Inflammatory macrophage treated with lipopolysaccharide for 1 hour (primary cell): ENCODE data around the gene PIGS.

ENCODE experiments used
- DNase-seq, 2 donors: peaks; one replicate each; pipeline ENCODE4 v3.0.0-alpha.2; 2020 to 2022

Gene PIGS

GRCh38 chr17:28549236-28550132 is 21.8 kb downstream of the PIGS start:
- peak; percentile 67 to 88 for DNase-seq

GRCh38 chr17:28548417-28549130 is 22.8 kb downstream of the PIGS start:
- no peak for DNase-seq

GRCh38 chr17:28547623-28548416 is 23.5 kb downstream of the PIGS start:
- DNase-seq, result peak; percentile 79 to 94

- no peak for DNase-seq
Measured at GRCh38 chr17:28547096-28547622, 24.2 kb downstream of the PIGS start.

GRCh38 chr17:28545787-28546415 is 25.4 kb downstream of the PIGS start:
- DNase-seq, result no peak

- DNase-seq, result no peak
Measured at GRCh38 chr17:28545141-28545503, 26.2 kb downstream of the PIGS start.

GRCh38 chr17:28544402-28545140 is 26.8 kb downstream of the PIGS start:
- no peak for DNase-seq

GRCh38 chr17:28541439-28541838 is 29.9 kb downstream of the PIGS start:
- DNase-seq, result no peak

- no peak for DNase-seq
Measured at GRCh38 chr17:28540231-28540630, 31.1 kb downstream of the PIGS start.

GRCh38 chr17:28538296-28538895 is 32.9 kb downstream of the PIGS start:
- DNase-seq, result no peak

- no peak for DNase-seq
Measured at GRCh38 chr17:28537219-28537610, 34.1 kb downstream of the PIGS start.

- no peak for DNase-seq
Measured at GRCh38 chr17:28536532-28537218, 34.6 kb downstream of the PIGS start.

- no peak for DNase-seq
Measured at GRCh38 chr17:28534740-28535375, 36.5 kb downstream of the PIGS start.

- DNase-seq, result no peak
Measured at GRCh38 chr17:28533091-28533807, 38.1 kb downstream of the PIGS start.

- no peak for DNase-seq
Measured at GRCh38 chr17:28532050-28532960, 39.0 kb downstream of the PIGS start.

- DNase-seq, result no peak
Measured at GRCh38 chr17:28530926-28531325, 40.4 kb downstream of the PIGS start.

GRCh38 chr17:28530250-28530649 is 41.1 kb downstream of the PIGS start:
- DNase-seq, result no peak

GRCh38 chr17:28529013-28529400 is 42.3 kb downstream of the PIGS start:
- no peak for DNase-seq
